HEK293 (cell line): ENCODE results near the gene ARMC8.

Experiments
- CTCF ChIA-PET: fragments of 350-600 bp; formaldehyde crosslinking; extraction: SDS; loops from one replicate; lab custom pipeline; 2021; ENCODE audit warnings: antibody characterized with exemption; lab: Yijun Ruan, JAX
- POLR2A ChIA-PET: fragments of 300-600 bp; formaldehyde crosslinking; extraction: SDS; loops from one replicate; lab custom pipeline; 2020; ENCODE audit warnings: antibody characterized with exemption, inconsistent platforms; lab: Yijun Ruan, JAX
- H3K27ac ChIP-seq: fragments of 200-500 bp; sonication (Bioruptor generic); 2 replicates; pipeline ENCODE4 v1.5.1; 2014; ENCODE audit warnings: low read depth, low read length, control low read depth, inconsistent platforms; ENCODE audit errors: extremely low read depth
- H3K36me3 ChIP-seq, 2 experiments: fragments of 200-500 bp in 1 of 2; sonication (Bioruptor generic) in 1 of 2; 1 replicate in 1 of 2; 2 replicates in 1 of 2; pipeline ENCODE4 v1.5.1; 2014 to 2017; ENCODE audit warnings: inconsistent platforms in 2 of 2, low read length in 2 of 2; ENCODE audit not compliant: control insufficient read depth in 2 of 2, insufficient read depth in 1 of 2
- H3K4me1 ChIP-seq: fragments of 200-500 bp; sonication (Bioruptor generic); 2 replicates; pipeline ENCODE4 v1.5.1; 2014; ENCODE audit warnings: mild to moderate bottlenecking, low read length, inconsistent platforms; ENCODE audit not compliant: control insufficient read depth, insufficient read depth
- H3K4me3 ChIP-seq: 2 replicates; pipeline ENCODE4 v1.5.1; 2011; ENCODE audit warnings: low read depth, mild to moderate bottlenecking, control low read depth, low read length, moderate library complexity
- H3K9me3 ChIP-seq: fragments of 200-500 bp; sonication (Bioruptor generic); 2 replicates; pipeline ENCODE4 v1.5.1; 2014; ENCODE audit warnings: low read depth, low read length, inconsistent platforms; ENCODE audit not compliant: control insufficient read depth, insufficient read depth
- BCL11B ChIP-seq: fragments of 450-650 bp; formaldehyde crosslinking; IDR thresholded peaks from 2 replicates; pipeline ENCODE4 v1.5.1; 2016; ENCODE audit warnings: low read depth, missing biosample characterization, missing genetic modification characterization
- ELK4 ChIP-seq: IDR thresholded peaks from 2 replicates; pipeline ENCODE4 v1.6.1; 2011; ENCODE audit warnings: mild to moderate bottlenecking, low read depth, low read length, borderline replicate concordance
- KLF7 ChIP-seq: fragments of 450-650 bp; formaldehyde crosslinking; IDR thresholded peaks from 2 replicates; pipeline ENCODE4 v1.5.1; 2016; ENCODE audit warnings: missing biosample characterization, missing genetic modification characterization, borderline replicate concordance
- PBX3 ChIP-seq: sonication (generic); formaldehyde crosslinking; IDR thresholded peaks from 2 replicates; pipeline ENCODE4 v1.8.1; 2022; ENCODE audit warnings: mild to moderate bottlenecking, moderate library complexity, missing genetic modification reagents
- SALL2 ChIP-seq: fragments of 450-650 bp; formaldehyde crosslinking; IDR thresholded peaks from 2 replicates; pipeline ENCODE4 v1.5.0; 2017; ENCODE audit warnings: missing biosample characterization, mild to moderate bottlenecking, missing genetic modification characterization, borderline replicate concordance
- TCF7L2 ChIP-seq: IDR thresholded peaks from 2 replicates; pipeline ENCODE4 v1.6.1; 2011; ENCODE audit warnings: low read depth, mild to moderate bottlenecking, inconsistent platforms, low read length, moderate library complexity, borderline replicate concordance
- WT1 ChIP-seq: fragments of 450-650 bp; formaldehyde crosslinking; IDR thresholded peaks from 2 replicates; pipeline ENCODE4 v1.5.1; 2016; ENCODE audit warnings: missing biosample characterization, missing genetic modification characterization
- ZFHX2 ChIP-seq: fragments of 450-650 bp; formaldehyde crosslinking; conservative IDR thresholded peaks from 2 replicates; pipeline ENCODE4 v1.5.1; 2016; ENCODE audit warnings: missing biosample characterization, missing genetic modification characterization
- ZNF175 ChIP-seq: fragments of 450-650 bp; formaldehyde crosslinking; IDR thresholded peaks from 2 replicates; pipeline ENCODE4 v1.5.1; 2016; ENCODE audit warnings: missing biosample characterization, missing genetic modification characterization
- ZNF202 ChIP-seq: fragments of 450-650 bp; formaldehyde crosslinking; IDR thresholded peaks from 2 replicates; pipeline ENCODE4 v1.5.1; 2016; ENCODE audit warnings: missing biosample characterization, missing genetic modification characterization, borderline replicate concordance
- ZNF214 ChIP-seq: fragments of 450-650 bp; formaldehyde crosslinking; IDR thresholded peaks from 2 replicates; pipeline ENCODE4 v1.5.1; 2017; ENCODE audit warnings: missing biosample characterization, mild to moderate bottlenecking, missing genetic modification characterization, borderline replicate concordance
- ZNF274 ChIP-seq, 2 experiments: fragments of 200-500 bp in 1 of 2; fragments of 450-650 bp in 1 of 2; sonication (Bioruptor generic) in 1 of 2; formaldehyde crosslinking in 1 of 2; IDR thresholded peaks; 2 replicates each; pipeline versions ENCODE4 v1.5.1 to v1.6.1; 2014 to 2016; ENCODE audit warnings: borderline replicate concordance in 1 of 2, inconsistent platforms in 1 of 2, low read length in 1 of 2, missing biosample characterization in 1 of 2, missing genetic modification characterization in 1 of 2
- ZNF302 ChIP-seq: fragments of 450-650 bp; formaldehyde crosslinking; IDR thresholded peaks from 2 replicates; pipeline ENCODE4 v1.5.1; 2016; ENCODE audit warnings: missing biosample characterization, missing genetic modification characterization, low read depth
- ZNF311 ChIP-seq: fragments of 450-650 bp; formaldehyde crosslinking; IDR thresholded peaks from 2 replicates; pipeline ENCODE4 v1.5.1; 2017; ENCODE audit warnings: missing biosample characterization, missing genetic modification characterization, borderline replicate concordance
- ZNF521 ChIP-seq: fragments of 450-650 bp; formaldehyde crosslinking; IDR thresholded peaks from 2 replicates; pipeline ENCODE4 v1.5.1; 2017; ENCODE audit warnings: missing biosample characterization, mild to moderate bottlenecking, missing genetic modification characterization
- ZNF776 ChIP-seq: fragments of 450-650 bp; formaldehyde crosslinking; IDR thresholded peaks from 2 replicates; pipeline ENCODE4 v1.5.0; 2017; ENCODE audit warnings: missing biosample characterization, missing genetic modification characterization, borderline replicate concordance
- ZNF785 ChIP-seq: fragments of 450-650 bp; formaldehyde crosslinking; IDR thresholded peaks from 2 replicates; pipeline ENCODE4 v1.5.1; 2016; ENCODE audit warnings: missing biosample characterization, missing genetic modification characterization
- ZNF792 ChIP-seq: fragments of 450-650 bp; formaldehyde crosslinking; IDR thresholded peaks from 2 replicates; pipeline ENCODE4 v1.5.1; 2016; ENCODE audit warnings: missing biosample characterization, missing genetic modification characterization
- TF ChIP-seq, protein P1 (sequence below): fragments of 450-650 bp; formaldehyde crosslinking; IDR thresholded peaks from 2 replicates; pipeline ENCODE4 v1.5.1; 2016; ENCODE audit warnings: missing biosample characterization, missing genetic modification characterization
- TF ChIP-seq, protein P2 (sequence below): fragments of 450-650 bp; formaldehyde crosslinking; IDR thresholded peaks from 2 replicates; pipeline ENCODE4 v1.5.1; 2017; ENCODE audit warnings: missing biosample characterization, missing genetic modification characterization

The ARMC8 gene

GRCh38 chr3:138289701-138290100 is 102.6 kb downstream of the ARMC8 start:
- Histone ChIP-seq H3K4me3 (no peak overlapping the region), H3K36me3 (peaks cover 0 to 71% of the 10 kb centered on the region in 2 experiments), H3K27ac (no peak overlapping the region), H3K4me1 (no peaks in the 10 kb centered on the region), H3K9me3 (no peaks in the 10 kb centered on the region)
- ChIA-PET POLR2A (no interaction called here), CTCF (no interaction called here)
- TF ChIP-seq WT1, result no peak
- TF ChIP-seq, all 188 proteins: peak for 0

GRCh38 chr3:138296639-138297038 is 109.5 kb downstream of the ARMC8 start:
- H3K4me1 ChIP-seq, result no peaks in the 10 kb centered on the region
- CTCF ChIA-PET, result no interaction called here
- POLR2A ChIA-PET, result no interaction called here
- H3K36me3 ChIP-seq, result peaks cover 0 to 53% of the 10 kb centered on the region in 2 experiments
- H3K4me3 ChIP-seq, result no peak overlapping the region
- no peak for TF ChIP-seq ZNF274 (IDR thresholded peaks at IDR 0.05; ENCODE audit: low read length)
- TF ChIP-seq ZNF274 (tag by site-specific recombination; IDR thresholded peaks at IDR 0.05; ENCODE audit: borderline replicate concordance), result no peak
- no peak for TF ChIP-seq ZNF302
- no peak for TF ChIP-seq ZNF175 (tag by site-specific recombination)
- TF ChIP-seq, protein P1, sequence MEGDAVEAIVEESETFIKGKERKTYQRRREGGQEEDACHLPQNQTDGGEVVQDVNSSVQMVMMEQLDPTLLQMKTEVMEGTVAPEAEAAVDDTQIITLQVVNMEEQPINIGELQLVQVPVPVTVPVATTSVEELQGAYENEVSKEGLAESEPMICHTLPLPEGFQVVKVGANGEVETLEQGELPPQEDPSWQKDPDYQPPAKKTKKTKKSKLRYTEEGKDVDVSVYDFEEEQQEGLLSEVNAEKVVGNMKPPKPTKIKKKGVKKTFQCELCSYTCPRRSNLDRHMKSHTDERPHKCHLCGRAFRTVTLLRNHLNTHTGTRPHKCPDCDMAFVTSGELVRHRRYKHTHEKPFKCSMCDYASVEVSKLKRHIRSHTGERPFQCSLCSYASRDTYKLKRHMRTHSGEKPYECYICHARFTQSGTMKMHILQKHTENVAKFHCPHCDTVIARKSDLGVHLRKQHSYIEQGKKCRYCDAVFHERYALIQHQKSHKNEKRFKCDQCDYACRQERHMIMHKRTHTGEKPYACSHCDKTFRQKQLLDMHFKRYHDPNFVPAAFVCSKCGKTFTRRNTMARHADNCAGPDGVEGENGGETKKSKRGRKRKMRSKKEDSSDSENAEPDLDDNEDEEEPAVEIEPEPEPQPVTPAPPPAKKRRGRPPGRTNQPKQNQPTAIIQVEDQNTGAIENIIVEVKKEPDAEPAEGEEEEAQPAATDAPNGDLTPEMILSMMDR, result no peak
- TF ChIP-seq ZNF214 (tag by site-specific recombination), result no peak
- TF ChIP-seq ZFHX2 (tag by site-specific recombination), result no peak
- TF ChIP-seq ZNF776 (tag by site-specific recombination), result no peak
- TF ChIP-seq ELK4, result no peak
- no peak for TF ChIP-seq KLF7 (tag by site-specific recombination)
- no peak for TF ChIP-seq ZNF785 (tag by site-specific recombination)
- H3K9me3 ChIP-seq, result no peaks in the 10 kb centered on the region
- H3K27ac ChIP-seq, result no peak overlapping the region

DNA sequence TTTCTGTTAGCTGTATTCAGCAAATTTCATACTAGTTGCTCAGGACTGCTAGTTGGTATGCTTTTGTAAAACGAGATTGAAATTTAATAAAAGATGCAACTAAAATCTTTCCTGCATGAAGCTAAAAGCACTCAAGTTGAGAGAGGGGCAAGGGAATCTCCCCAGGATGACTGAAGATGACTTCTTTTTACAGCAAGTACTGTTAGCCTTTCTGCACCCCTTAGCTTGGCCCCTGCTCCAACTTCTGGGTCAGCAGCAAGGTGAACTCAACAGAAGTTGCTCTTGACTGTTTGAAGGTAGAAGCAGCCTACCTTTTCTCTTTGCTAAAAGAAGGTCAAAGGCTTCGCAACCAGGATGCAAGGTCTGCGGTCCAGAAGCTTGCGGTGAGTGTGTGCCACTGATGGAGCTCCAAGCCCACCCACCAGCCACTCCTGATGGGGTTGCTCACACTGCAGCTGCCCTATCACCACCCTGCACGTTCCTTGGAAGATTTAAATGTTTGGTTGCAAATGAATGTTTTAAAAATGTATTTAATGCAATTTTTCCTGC is 110.0 kb downstream of the ARMC8 start:
- TF ChIP-seq, protein P2, sequence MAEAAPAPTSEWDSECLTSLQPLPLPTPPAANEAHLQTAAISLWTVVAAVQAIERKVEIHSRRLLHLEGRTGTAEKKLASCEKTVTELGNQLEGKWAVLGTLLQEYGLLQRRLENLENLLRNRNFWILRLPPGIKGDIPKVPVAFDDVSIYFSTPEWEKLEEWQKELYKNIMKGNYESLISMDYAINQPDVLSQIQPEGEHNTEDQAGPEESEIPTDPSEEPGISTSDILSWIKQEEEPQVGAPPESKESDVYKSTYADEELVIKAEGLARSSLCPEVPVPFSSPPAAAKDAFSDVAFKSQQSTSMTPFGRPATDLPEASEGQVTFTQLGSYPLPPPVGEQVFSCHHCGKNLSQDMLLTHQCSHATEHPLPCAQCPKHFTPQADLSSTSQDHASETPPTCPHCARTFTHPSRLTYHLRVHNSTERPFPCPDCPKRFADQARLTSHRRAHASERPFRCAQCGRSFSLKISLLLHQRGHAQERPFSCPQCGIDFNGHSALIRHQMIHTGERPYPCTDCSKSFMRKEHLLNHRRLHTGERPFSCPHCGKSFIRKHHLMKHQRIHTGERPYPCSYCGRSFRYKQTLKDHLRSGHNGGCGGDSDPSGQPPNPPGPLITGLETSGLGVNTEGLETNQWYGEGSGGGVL (tag by site-specific recombination), result no peak
- TF ChIP-seq ZNF202 (tag by site-specific recombination) (no peak), BCL11B (tag by site-specific recombination) (no peak), TCF7L2 (no peak), ZNF521 (tag by site-specific recombination) (no peak), ZFHX2 (tag by site-specific recombination) (no peak), ZNF792 (tag by site-specific recombination) (no peak), SALL2 (tag by site-specific recombination) (no peak), ZNF311 (tag by site-specific recombination) (no peak), PBX3 (CRISPR knock-in tag) (no peak)

More for the DNA sequence above, 110.0 kb downstream of the ARMC8 start:
- no peaks in the 10 kb centered on the region for H3K9me3 ChIP-seq
- POLR2A ChIA-PET, result no interaction called here
- CTCF ChIA-PET, result no interaction called here
- H3K4me3 ChIP-seq, result no peak overlapping the region
- peaks cover 0 to 51% of the 10 kb centered on the region in 2 experiments for H3K36me3 ChIP-seq
- no peak overlapping the region for H3K27ac ChIP-seq
- no peaks in the 10 kb centered on the region for H3K4me1 ChIP-seq
